K562 (cell line): ENCODE measurements around the gene ITSN1. TPM values are rescaled to one million over a fixed set of nuclear protein-coding genes. Genes with fewer than 3 reads are reported as not detected.

Experiments used
- BCOR ChIP-seq: fragments of 450-650 bp; IDR thresholded peaks from 2 replicates; pipeline ENCODE4 v1.6.1; 2016
- RBM25 ChIP-seq: fragments of 200-400 bp; formaldehyde crosslinking; IDR thresholded peaks from 2 replicates; pipeline ENCODE4 v1.6.1; 2018; ENCODE audit warnings: low read length, low read depth, moderate library complexity; ENCODE audit not compliant: severe bottlenecking
- SMC3 ChIP-seq: conservative IDR thresholded peaks from 2 replicates; pipeline ENCODE4 v1.6.1; 2011; ENCODE audit warnings: low read depth, low read length, improper control_type of control experiment; ENCODE audit not compliant: insufficient read depth
- SRSF1 ChIP-seq: fragments of 200-400 bp; formaldehyde crosslinking; IDR thresholded peaks from 2 replicates; pipeline ENCODE4 v1.6.1; 2017; ENCODE audit warnings: mild to moderate bottlenecking, low read depth, low read length, moderate library complexity
- ZBTB11 ChIP-seq, 3 experiments: fragments of 200-800 bp in 1 of 3; fragments of 250-450 bp in 1 of 3; fragments of 450-650 bp in 1 of 3; sonication (Bioruptor Pico) in 1 of 3; sonication (Bioruptor generic) in 1 of 3; formaldehyde crosslinking in 1 of 3; IDR thresholded peaks; 2 replicates each; pipeline versions ENCODE4 v1.6.1 to v1.8.0; 2016 to 2022; ENCODE audit warnings: mild to moderate bottlenecking in 2 of 3, missing genetic modification characterization in 2 of 3, missing compliant biosample characterization in 1 of 3, moderate library complexity in 1 of 3
- ZNF121 ChIP-seq: sonication (generic); formaldehyde crosslinking; conservative IDR thresholded peaks from 2 replicates; pipeline ENCODE4 v1.8.0; 2022; ENCODE audit warnings: missing genetic modification reagents
- ZNF174 ChIP-seq: fragments of 250-450 bp; sonication (Bioruptor Pico); IDR thresholded peaks from 2 replicates; pipeline ENCODE4 v1.4.0; 2020; ENCODE audit warnings: mild to moderate bottlenecking
- ZNF609 ChIP-seq: sonication (generic); formaldehyde crosslinking; IDR thresholded peaks from 2 replicates; pipeline ENCODE4 v1.8.1; 2023; ENCODE audit warnings: missing genetic modification reagents, mild to moderate bottlenecking, borderline replicate concordance
- ZNF75A ChIP-seq: fragments of 450-650 bp; formaldehyde crosslinking; IDR thresholded peaks from 2 replicates; pipeline ENCODE4 v1.4.0; 2020; ENCODE audit warnings: mild to moderate bottlenecking
- ZNF77 ChIP-seq: fragments of 250-450 bp; sonication (Bioruptor Pico); IDR thresholded peaks from 2 replicates; pipeline ENCODE4 v1.5.0; 2020
- polyA plus RNA-seq, 8 experiments: library from polyadenylated mRNA; depleted of rRNA in 4 of 8; stranded (reverse) in 5 of 8; unstranded in 3 of 8; fragments of >200 nt; fragmentation: Nextera tagmentation in 2 of 8; fragmentation: Illumina TruSeq in 1 of 8; extraction: Ambion mirVana in 2 of 8; extraction: Trizol in 1 of 8; gene quantifications; 2 replicates each; pipeline versions ENCODE4 v1.2.1 to v1.2.3, GENCODE V29; 2011 to 2014; ENCODE audit warnings: inconsistent platforms in 1 of 8, missing spikeins in 1 of 8
- total RNA-seq, 7 experiments: library from RNA; depleted of rRNA in 6 of 7; stranded (reverse); fragments of >200 nt in 6 of 7; fragmentation: Illumina TruSeq in 2 of 7; extraction: Trizol in 2 of 7; gene quantifications; 2 replicates each; pipeline versions ENCODE4 v1.2.1 to v1.2.3, GENCODE V29; 2011 to 2021; ENCODE audit warnings: low replicate concordance in 1 of 7

The ITSN1 gene
- total and polyA plus RNA-seq, 9 of the 15 experiments (the other 6 are each of a cell fraction or from before 2014, with no cell fraction given), result 1.1 to 12.6 (median 4.8) TPM

DNA sequence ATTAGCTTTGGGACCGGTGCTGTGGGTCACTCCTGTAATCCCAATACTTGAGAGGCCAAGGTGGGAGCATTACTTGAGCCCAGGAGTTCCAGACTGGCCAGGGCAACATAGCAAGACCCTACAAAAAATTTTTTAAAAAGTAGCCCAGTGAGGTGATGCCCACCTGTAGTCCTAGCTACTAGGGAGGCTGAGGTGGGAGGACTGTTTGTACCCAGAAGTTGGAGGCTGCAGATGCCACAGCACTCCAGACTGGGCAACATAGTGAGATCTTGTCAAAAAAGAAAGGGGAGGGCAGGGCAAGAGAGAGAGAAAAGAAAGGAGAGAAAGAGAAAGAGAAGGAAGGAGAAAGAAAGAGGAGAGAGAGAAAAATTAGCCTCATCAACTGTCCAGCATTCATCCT is 6.3 kb downstream of the ITSN1 start (continued):
- TF ChIP-seq ZNF609 (no peak), RBM25 (peak; percentile 38), SMC3 (no peak), ZNF174 (no peak), ZNF77 (CRISPR knock-in tag) (no peak), SRSF1 (no peak), ZBTB11 (CRISPR knock-in tag; IDR thresholded peaks at IDR 0.05) (no peak), ZNF75A (CRISPR knock-in tag) (no peak), BCOR (peak; percentile 22; the same call in 1 of the 2 replicates), ZNF121 (CRISPR knock-in tag) (0 out of 2 replicates have a peak, but pooled peaks have one; percentile 12)
